Cortex of kidney (tissue), 1 donor: ENCODE results near the gene DNASE1L1.

Source experiments
- DNase-seq: peaks from one replicate; lab custom pipeline; 2025; lab: John Stamatoyannopoulos, UW

The DNASE1L1 gene

DNA sequence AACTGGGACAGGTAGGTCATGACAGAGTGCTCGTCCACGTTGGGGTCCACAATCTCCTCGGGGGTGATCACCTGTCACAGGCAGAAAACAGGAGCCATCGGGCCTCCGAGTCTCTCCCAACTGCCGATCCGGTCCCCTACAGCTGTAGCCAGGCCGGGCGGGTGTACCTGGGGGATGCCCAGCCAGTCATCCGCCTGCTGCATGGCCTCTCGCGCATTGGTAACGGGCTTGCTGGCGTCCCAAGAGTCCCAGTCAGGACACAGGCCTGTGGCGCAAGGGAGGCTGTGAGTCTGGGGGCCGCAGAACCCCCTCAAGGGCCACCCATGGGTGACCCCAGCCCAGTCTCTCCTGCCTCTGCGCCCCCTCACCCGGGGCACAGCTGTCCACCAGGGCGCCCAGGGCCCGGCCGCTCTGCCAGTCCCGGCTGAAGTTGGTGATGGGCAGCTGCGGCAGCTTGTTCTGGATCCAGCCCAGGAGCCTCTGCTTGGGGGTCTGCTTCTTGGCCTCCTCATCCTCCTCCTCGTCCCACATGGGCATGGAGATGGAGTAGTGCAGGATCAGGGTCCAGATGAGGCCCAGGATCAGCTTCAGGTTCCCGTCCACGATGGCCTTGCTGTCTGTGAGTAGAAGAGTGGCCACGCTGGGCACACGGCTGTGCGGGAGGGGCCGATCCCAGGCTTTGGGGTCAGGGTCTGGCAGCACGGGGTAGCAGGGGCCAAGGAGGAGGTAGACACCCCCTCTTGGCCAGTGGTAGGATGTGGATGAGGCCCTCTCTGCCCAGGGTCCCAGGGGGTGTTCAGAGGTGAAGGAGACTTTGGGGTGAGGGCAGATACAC, 41.4 kb downstream of the DNASE1L1 start:
- DNase-seq: no peak

DNA sequence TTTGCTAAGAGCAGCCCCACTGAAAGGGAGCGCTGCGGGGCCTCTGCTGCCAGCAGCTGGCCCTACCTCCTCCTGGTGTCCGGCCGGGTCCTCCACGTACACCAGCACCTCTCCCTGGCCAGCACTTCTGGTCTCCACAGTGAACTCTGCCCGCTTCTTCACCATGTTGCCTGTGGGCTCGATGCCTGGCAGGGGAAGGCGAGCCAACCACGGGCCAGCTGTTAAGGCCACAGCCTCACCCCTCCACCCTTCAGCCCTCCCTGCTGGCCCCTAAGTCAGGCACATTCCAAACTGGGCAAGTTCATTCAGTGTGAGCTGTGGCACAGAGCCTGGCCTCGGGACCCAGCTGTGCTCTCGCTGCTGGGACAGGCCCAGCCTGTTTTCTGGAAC, 42.4 kb downstream of the DNASE1L1 start:
- no peak for DNase-seq

DNA sequence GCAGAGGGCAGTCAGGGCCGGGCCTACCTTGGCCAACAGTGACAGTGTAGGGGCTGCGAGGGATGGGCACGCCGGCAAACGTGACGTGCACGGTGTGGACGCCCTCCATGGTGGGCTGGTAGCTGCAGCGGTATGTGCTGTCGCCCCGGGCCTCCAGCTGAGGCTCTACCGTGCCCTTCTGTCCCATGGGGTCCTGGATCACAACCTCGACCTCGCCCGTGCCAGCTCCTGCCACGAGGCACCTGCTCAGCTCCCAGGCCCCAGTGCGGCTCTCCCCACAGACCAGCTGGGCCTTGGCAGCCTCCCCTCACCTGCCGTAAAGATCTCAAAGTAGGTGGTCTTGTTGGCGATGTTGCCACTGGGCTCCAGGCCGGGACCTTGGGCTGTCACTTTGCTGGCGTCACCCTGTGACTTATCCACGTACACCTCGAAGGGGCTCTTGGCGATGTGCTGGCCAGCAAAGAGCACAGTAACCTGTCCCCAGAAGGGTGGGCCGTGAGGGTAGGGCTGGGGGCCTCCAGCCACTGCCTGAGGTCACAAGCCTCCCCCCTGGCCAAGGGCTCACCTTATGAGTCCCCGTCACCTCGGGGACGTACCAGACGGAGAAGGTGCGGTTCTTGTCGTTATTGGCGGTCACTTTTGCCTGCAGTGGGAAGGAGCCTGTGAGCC, 42.9 kb downstream of the DNASE1L1 start:
- no peak for DNase-seq

DNA sequence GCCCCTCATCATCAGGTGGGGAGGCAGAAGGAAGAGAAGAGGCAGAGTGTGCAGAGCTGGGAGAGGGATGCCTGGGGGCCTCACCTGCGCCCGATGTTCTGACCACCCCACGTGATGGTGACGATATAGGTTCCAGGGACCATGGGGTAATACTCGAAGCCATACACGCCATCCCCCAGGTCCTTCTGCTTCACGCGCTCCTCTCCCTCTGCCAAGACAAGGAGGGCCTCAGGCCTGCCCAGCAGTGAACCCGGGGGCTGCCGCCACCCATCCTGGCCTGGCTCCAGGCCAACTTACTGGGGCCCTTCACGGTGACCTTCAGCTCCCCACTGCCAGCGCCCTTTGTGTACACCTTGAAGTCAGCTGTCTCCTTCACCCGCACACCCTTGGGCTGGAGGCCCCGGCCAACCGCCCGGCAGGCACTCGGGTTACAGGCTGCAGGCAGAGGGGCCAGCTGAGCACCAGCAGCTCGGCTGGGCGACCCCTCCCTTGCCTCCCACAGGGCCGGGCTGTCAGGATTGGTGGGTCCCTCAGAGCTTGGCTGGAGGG, 43.9 kb downstream of the DNASE1L1 start:
- DNase-seq: no peak

DNA sequence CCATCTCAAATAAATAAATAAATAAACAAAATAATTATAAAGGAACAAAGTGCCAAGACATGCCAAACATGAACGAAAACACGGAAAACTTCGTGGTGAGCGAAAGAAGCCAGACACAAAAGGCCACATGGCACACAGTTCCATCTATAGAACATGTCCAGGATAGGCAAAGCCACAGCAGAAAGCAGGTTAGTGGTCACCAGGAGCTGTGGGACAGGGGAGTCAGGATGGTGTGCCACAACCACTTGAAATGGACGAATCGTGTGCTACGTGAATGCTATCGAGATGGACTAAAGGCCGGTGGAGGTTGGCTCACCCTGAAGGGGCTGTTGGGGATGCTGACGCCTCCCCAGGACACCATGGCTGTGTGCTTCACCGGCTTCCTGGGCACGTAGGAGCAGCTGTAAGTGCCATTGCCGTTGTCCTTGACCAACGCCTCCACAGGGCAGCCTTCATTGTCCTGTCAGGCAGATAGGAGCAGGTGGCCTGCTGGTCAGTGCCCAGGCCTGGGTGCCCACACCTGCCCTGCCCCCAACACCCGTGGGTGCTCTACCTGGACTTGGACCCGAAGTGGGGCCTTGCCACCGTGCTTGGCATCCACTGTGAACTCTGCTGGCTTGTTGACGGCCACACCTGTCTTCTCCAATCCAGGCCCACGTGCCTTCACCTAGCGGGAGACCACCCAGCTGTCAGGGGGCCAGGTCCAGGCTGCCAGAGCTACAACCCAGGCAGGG, 45.2 kb downstream of the DNASE1L1 start:
- DNase-seq: no peak

DNA sequence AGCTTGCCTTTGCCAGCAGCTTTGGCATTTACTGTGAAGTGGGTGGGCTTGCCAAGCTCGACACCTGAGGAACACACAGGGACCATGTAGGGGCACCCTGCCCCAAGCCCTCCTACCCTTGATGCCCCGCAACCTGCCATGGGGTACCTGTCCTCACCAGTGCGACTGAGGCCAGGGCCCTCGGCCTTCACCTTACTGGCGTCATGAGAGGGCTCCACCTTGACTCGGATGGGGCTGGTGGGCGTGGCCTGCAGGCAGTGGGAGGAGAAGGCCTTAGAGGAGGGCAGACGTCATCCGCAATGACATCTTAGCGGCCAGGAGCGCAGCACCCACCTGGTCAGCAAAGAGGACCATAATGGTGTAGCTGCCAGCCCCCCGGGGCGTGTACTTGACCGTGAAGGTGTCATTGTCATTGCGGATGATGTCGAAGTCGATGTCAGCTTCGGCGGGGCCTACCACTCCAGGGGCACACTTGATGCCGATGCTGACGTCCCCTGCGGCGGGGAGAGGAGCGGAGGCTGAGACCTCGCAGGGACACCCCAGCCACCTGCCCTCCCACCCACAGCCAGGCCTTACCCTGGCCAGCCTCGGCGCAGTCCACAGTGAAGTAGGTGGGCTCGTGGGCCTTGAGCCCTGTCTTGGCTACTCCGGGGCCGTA, 46.8 kb downstream of the DNASE1L1 start:
- no peak for DNase-seq

DNA sequence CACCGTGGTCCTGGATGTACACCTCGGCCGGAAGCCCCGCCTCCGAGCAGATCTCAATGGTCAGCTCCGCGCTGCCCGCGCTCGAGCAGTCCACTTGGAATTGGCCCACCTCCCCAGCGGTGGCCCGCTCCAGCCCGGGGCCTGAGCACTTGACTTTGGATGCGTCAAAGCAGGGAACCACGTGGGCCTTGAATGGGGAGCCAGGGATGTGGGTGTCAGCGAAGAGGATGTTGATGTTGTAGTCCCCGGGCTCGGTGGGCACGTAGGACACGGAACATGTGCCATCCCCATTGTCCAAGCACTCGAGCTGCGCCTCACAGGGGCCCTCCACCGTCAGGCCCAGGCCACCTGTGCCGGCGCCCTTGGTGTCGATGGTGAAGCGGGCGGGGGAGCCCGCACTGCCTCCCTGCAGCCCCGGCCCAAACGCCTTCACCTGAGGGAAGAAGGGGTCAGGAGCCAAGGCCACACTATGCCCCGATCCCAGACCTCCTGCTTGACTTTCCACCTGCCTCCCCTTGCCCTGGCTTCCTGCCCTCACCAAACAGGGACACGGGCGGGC, 48.8 kb downstream of the DNASE1L1 start:
- DNase-seq: no peak

DNA sequence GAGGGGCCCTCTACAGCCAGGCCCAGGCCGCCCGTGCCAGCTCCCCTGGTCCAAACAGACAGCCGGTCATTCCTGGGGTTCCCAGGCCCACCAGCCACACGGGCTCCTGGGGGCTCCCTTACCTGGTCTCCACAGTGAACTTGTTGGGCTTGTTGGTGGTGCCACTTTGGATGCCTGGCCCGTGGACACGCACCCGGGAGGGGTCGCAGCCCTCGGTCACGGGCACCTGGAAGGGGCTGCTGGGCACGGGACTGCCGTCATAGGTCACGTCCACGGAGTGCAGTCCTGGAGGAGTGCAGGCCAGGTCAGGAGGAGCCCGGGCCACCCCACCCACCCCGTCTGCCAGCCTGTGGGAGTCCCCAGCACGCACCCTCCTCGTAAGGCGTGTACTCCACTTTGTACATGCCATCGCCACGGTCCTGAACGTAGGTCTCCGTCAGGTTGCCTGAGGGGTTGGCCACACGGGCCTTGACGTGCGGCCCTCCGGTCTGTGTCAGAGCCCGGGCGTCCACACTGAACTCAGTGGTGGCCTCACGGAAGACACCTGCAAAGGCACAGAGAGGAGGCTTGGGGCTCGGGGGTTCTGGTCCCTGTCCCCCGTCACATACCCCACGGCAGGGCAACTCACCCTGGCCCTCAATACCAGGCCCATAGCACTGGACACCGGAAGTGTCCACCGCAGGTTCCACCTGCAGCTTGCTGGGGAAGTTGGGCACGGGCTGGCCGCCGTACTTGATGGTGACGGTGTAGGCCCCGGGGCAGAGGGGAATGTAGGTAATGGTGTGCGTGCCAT, 49.5 kb downstream of the DNASE1L1 start:
- no peak for DNase-seq

DNA sequence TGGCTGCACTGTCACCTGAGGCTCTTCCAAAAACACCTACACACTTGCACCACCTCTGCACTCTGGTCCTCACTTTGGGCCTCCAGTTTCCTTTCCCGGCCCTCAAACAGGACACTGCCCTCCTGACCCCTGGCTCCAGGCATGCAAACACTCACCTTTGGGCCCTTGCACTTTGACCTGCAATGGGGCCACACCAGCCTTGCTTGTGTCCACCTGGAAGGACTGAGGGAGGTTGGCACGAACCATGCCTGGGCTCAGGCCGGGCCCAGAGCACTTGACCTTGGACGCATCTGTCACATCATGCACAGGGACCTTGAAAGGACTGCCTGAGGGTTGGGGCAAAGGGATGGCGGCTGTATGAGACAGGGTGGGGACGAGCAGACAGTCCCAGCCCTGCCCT, 50.2 kb downstream of the DNASE1L1 start:
- no peak for DNase-seq

DNA sequence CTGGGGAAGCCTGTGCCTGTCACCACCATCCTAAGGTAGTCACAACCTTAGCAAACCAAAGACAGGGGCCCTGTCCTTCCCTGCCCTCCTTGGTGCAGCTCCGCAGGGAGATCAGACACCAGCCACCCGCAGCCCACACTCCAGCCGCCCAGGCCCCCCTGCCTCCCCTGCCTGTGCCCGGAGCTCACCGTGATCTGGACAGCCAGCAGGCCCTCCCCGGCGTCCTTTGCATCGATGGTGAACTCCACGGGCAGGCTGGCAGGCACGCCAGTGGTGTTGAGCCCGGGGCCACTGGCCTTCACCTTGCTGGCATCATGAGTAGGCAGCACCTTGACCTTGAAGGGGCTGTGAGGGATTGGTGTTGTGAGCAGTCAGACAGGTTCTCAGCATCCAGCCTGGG, 51.0 kb downstream of the DNASE1L1 start:
- no peak for DNase-seq

DNA sequence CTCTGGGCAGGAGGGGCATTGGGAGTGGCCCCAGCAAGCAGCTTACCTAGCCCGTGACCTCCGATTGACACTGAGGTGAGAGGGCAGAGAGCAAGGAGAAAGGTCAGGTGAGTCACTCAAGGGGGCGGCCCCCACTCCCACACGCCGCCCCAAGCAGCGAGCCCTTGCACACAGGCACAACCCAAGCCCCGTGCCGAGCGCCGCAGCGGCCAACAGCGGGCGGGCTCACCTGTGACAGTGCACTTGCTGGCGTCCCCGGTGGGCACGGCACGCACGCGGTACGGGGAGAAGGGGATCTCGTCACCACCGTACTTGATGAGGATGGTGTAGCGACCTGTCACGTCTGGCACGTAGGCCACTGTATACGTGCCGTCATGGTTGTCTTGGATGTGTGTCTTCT, 51.8 kb downstream of the DNASE1L1 start:
- no peak for DNase-seq

DNA sequence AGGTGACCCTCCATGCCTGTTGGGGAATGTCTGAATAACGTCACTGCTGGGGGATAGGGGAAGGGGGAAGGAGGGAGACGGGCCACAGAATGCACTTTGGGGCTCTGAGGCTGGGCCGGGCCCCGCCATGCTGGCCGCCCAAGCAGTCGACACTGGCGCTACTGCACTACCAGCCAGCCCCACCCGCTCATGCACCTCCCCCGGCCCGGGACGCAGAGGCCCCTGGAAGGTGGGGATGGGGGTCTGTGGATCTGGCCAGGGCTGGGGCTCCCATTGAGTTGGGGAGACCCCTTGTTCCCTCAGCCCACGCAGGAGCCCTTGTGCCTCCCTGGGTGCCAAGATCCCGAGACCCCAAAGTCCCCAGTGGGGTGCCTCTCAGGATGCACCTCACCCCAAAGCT, 52.5 kb downstream of the DNASE1L1 start:
- DNase-seq: no peak

DNA sequence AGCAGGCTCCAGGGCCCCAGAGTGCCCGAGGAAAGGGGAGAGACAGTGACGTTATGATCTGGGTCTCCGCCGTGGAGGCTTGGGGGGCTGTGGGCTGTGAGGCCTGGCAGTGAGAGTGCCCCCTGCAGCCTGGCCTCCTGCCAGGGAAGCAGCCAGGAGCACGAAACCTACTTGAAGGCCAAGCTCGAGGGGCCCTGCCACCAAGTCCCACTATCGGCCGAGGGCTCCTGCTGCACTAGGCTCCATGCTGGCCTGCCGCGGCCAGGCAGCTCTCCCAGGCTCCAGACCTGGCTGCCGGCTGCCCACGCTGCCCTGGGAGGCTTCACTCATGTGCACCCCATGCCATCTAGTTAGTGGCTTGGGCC, 53.3 kb downstream of the DNASE1L1 start:
- DNase-seq: no peak

DNA sequence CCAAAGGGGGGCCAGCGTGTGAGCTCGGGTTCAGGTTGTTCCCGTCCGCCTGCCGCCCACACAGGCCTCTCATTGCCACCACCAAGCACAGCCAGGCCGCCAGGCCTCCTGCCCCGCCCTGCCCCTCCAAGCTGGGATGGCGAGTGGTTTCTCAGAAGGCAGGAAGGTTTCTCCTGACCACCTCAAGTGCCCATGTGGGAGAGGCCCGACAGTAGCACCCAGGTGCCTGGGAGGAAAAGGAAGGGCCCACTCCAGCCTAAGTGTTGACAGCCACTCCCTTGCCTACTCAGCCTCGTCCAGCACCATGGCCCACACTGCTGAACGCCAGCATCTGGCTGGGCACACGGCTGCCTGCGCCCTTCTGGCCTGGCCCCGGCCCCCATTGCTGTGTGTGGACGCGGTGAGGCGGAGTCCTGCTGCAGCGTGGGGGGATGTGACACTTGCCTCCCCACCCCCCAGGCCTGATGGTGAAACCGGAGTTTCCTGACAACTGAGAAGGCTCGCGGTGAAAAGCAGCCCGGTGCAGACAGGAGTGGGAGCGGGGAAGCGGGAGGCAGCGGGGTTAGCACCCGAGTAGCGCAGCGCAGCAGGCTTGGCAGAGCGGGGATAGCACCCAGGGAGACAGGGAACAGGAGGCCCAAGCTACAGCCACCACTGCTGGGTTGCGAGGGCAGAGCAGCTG, 53.8 kb downstream of the DNASE1L1 start:
- DNase-seq: no peak

DNA sequence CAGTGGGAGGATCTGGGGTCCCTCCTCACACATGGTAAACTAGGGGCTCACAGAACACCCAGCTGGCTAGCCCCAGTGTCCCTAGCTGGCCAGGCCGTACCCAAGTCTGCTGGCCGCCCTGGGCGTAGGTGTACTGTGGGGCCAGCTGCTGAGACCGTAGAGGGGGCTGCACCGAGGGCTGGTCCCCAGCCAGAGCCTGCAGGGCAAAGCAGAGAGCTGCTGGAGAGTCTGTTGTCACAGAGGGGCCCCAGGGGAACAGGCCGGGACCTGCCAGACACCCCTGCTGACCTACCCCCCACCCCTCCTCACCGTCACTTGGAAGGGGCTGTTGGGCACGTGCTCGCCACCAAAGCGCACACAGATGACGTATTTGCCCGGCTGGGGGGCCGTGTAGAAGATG, 54.5 kb downstream of the DNASE1L1 start:
- DNase-seq: no peak

DNA sequence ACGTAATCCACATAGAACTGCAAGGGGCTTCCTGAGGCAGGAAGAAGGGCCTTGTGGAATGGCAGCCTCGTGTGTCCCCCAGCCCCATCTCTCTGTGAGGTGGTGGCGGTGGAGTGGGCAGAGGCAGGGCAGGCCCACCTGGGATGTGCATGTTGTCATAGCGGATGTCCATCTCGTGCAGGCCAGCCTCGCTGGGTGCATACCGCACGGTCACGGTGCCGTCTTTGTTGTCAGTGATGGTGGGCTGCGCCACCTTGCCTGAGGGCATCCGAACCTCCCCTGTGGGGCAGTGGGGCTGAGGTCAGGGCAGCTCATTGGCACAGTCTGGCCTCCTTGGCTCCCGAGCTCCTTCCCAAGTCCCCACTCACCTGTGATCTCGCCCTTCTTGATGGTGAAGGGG, 55.0 kb downstream of the DNASE1L1 start:
- no peak for DNase-seq

DNA sequence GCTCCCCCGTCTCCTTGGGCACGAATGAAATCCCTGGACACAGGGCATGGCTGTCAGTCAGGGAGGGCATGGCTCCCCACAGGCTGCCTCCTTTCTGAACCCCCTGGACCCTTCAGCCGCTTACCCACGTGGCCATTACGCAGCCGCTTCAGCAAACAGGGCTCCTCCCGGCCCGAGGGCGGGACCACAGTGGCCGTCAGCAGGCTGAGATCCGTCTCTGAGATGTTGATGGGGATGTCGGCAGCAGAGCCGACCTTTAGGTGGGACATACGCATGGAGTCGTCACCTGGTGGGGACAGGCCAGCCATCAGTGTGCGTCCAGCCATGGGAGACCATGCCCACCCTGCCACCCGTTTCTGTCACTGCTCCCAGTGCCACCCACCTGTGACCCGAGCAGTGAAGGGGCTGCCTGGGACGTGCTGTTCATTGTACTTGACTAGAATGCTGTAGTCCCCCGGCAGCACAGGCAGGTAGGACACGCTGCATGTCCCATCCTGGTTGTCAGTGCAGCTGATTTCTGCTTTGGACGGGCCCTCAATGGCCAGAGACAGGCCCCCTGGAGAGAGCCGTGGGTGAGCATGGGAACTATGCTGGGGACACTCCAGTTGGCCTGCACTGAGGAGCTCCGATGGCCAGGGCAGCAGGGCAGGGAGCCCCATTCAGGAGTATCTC, 55.7 kb downstream of the DNASE1L1 start:
- no peak for DNase-seq

DNA sequence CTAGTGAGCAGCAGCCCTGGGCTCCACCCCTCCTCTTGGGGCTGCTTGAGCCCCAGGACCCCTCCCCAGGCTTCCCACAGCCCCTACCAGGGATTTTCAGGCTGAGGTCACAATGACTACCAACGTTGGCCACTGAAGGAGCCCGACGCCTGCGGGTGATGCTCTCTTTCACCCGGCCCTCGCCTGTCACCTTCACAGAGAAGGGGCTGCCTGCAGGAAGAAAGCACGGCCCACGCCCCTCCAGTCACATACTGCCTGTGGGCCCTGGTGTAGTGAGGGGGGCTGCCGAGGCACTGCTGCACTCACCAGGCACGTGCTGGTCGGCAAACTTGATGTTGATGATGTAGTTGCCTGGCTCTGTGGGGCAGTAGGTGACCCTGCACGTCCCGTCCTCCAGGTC, 56.6 kb downstream of the DNASE1L1 start:
- no peak for DNase-seq

DNA sequence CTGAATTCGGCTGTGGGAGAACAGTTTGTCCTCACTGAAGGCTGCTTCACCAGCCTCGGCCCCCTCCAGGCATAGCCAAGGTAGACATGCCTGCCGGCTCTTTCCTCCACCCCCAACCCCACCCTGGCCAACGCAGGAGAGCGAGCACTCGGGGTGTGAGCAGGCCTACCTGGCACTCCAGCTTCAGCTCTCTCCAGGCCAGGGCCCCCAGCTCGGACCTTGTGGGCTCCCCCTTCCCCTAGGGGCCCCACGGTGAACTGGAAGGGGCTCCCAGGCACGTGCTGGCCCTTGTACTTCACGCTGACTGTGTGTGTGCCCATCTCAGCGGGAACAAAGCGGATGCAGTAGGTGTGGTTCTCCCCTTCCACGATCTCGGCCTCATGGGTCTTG, 57.0 kb downstream of the DNASE1L1 start:
- no peak for DNase-seq
